NK-92 treated with Interleukin-12 subunit alpha and Interleukin-12 subunit beta, amount 100 ng/mL, for 24 hours (cell line): ENCODE results near the gene BABAM1.

ENCODE experiments used
- DNase-seq: peaks from one replicate; lab custom pipeline; 2025; lab: John Stamatoyannopoulos, UW

BABAM1 gene

GRCh38 chr19:17324357-17325114 lies 57.3 kb downstream of the BABAM1 start:
- DNase-seq, result no peak

GRCh38 chr19:17325133-17325532 lies 57.9 kb downstream of the BABAM1 start:
- no peak for DNase-seq

GRCh38 chr19:17325881-17326594 lies 58.8 kb downstream of the BABAM1 start:
- DNase-seq, result no peak

- DNase-seq, result no peak
Measured at GRCh38 chr19:17326595-17326966, 59.3 kb downstream of the BABAM1 start.

GRCh38 chr19:17327068-17327653 lies 59.9 kb downstream of the BABAM1 start:
- no peak for DNase-seq

- no peak for DNase-seq
Measured at GRCh38 chr19:17327654-17328516, 60.6 kb downstream of the BABAM1 start.
